A549 (cell line): ENCODE data around the gene BCL2L1.

Experiments used
- EP300 ChIP-seq, 2 experiments: fragments of >200 bp; sonication (Bioruptor Twin); formaldehyde crosslinking; IDR thresholded peaks; 2 replicates in 1 of 2; 3 replicates in 1 of 2; pipeline ENCODE4 v1.6.1; 2016 to 2017
- ESRRA ChIP-seq: fragments of 150-350 bp; IDR thresholded peaks from 2 replicates; pipeline ENCODE4 v1.6.1; 2014; ENCODE audit warnings: mild to moderate bottlenecking, low read length, borderline replicate concordance
- PHF8 ChIP-seq: fragments of 200-600 bp; sonication (generic); IDR thresholded peaks from 2 replicates; pipeline ENCODE4 v1.6.1; 2016; ENCODE audit warnings: low read depth, mild to moderate bottlenecking, antibody characterized with exemption, moderate library complexity, borderline replicate concordance
- POLR2A ChIP-seq: IDR thresholded peaks from 2 replicates; pipeline ENCODE4 v1.6.1; 2012; ENCODE audit warnings: mild to moderate bottlenecking, low read length
- TP53 ChIP-seq: fragments of 250-450 bp; sonication (Bioruptor Pico); IDR thresholded peaks from 2 replicates; pipeline ENCODE4 v1.5.0; 2021; ENCODE audit warnings: mild to moderate bottlenecking, moderate library complexity
- TF ChIP-seq, protein P1 (sequence below): fragments of >200 bp; sonication (Bioruptor Twin); formaldehyde crosslinking; IDR thresholded peaks from 3 replicates; pipeline ENCODE4 v1.5.1; 2016
- TF ChIP-seq, protein P2 (sequence below): fragments of 450-650 bp; IDR thresholded peaks from 2 replicates; pipeline ENCODE4 v1.6.1; 2014; ENCODE audit warnings: antibody characterized with exemption

DNA sequence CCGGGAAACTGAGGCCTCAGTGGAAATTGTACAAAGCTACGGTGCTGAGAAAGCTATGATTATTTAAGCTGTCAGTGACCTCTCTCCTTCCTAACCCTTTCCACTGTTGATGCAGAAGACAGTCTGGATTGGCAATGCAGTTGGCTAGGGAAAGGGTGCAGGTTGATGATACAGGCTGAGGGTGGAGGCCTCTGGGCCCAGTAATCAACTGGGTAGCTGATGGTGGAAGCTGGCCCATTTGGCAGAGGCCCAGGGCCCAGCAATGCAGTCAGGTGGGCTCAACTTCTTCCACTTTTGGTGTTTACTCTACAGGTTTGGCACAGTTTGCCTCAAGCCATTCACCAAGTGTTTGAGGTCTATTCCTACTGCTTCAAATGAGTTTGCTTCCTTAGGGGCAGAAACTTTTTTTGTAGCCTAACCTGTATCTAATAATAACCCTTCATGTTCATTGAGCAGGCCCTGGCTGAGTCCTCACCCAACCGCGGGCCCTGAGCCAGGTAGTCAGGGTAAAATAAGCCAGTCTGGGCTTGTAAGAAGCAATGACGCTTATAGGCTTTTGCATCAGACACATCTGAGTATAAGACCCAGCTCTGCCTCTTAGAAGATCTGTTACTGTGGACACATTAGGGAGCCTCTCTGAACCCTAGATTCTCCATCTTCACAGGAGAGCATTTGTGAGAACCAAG lies 12.1 kb downstream of the BCL2L1 start:
- TF ChIP-seq, protein P1, sequence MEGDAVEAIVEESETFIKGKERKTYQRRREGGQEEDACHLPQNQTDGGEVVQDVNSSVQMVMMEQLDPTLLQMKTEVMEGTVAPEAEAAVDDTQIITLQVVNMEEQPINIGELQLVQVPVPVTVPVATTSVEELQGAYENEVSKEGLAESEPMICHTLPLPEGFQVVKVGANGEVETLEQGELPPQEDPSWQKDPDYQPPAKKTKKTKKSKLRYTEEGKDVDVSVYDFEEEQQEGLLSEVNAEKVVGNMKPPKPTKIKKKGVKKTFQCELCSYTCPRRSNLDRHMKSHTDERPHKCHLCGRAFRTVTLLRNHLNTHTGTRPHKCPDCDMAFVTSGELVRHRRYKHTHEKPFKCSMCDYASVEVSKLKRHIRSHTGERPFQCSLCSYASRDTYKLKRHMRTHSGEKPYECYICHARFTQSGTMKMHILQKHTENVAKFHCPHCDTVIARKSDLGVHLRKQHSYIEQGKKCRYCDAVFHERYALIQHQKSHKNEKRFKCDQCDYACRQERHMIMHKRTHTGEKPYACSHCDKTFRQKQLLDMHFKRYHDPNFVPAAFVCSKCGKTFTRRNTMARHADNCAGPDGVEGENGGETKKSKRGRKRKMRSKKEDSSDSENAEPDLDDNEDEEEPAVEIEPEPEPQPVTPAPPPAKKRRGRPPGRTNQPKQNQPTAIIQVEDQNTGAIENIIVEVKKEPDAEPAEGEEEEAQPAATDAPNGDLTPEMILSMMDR, result no peak
- no peak for TF ChIP-seq EP300 (IDR thresholded peaks at IDR 0.05)
- no peak for TF ChIP-seq ESRRA
- TF ChIP-seq, protein P2, sequence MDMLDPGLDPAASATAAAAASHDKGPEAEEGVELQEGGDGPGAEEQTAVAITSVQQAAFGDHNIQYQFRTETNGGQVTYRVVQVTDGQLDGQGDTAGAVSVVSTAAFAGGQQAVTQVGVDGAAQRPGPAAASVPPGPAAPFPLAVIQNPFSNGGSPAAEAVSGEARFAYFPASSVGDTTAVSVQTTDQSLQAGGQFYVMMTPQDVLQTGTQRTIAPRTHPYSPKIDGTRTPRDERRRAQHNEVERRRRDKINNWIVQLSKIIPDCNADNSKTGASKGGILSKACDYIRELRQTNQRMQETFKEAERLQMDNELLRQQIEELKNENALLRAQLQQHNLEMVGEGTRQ, result no peak
- no peak for TF ChIP-seq TP53 (CRISPR knock-in tag)
- no peak for TF ChIP-seq PHF8
- TF ChIP-seq POLR2A, result no peak
